Loucy (cell line): Measurements from ENCODE around the gene PARP12.

Experiments
- H2AFZ ChIP-seq: fragments of 200-600 bp; sonication (generic); 2 replicates; pipeline ENCODE4 v1.6.0; 2016; ENCODE audit warnings: antibody characterized with exemption, mild to moderate bottlenecking, low read length, moderate library complexity
- H3F3A ChIP-seq: fragments of 200-600 bp; 2 replicates; pipeline ENCODE4 v1.6.0; 2016; ENCODE audit warnings: antibody characterized with exemption, low read depth, mild to moderate bottlenecking
- H3K27me3 ChIP-seq: fragments of 200-600 bp; sonication (generic); 2 replicates; pipeline ENCODE4 v1.6.1; 2014; ENCODE audit warnings: low read length, mild to moderate bottlenecking; ENCODE audit not compliant: insufficient read depth, poor library complexity, severe bottlenecking
- H3K36me3 ChIP-seq: fragments of 200-600 bp; sonication (generic); 2 replicates; pipeline ENCODE4 v1.6.1; 2016; ENCODE audit warnings: low read length; ENCODE audit not compliant: insufficient read depth
- H3K4me1 ChIP-seq: fragments of 200-600 bp; sonication (generic); 2 replicates; pipeline ENCODE4 v1.5.1; 2014; ENCODE audit warnings: low read length, mild to moderate bottlenecking; ENCODE audit not compliant: insufficient read depth, poor library complexity, severe bottlenecking
- H3K4me2 ChIP-seq: fragments of 200-600 bp; sonication (generic); 2 replicates; pipeline ENCODE4 v1.6.0; 2014; ENCODE audit warnings: antibody characterized with exemption, low read length, low read depth, mild to moderate bottlenecking; ENCODE audit not compliant: poor library complexity, severe bottlenecking
- H3K4me3 ChIP-seq: fragments of 200-600 bp; sonication (generic); 2 replicates; pipeline ENCODE4 v1.5.1; 2014; ENCODE audit warnings: low read length, mild to moderate bottlenecking, mixed read lengths; ENCODE audit not compliant: poor library complexity, severe bottlenecking
- H3K79me2 ChIP-seq: fragments of 200-600 bp; sonication (generic); 2 replicates; pipeline ENCODE4 v1.6.1; 2014; ENCODE audit warnings: low read length; ENCODE audit not compliant: insufficient read depth
- H3K9ac ChIP-seq: fragments of 200-600 bp; sonication (generic); 2 replicates; pipeline ENCODE4 v1.6.0; 2014; ENCODE audit warnings: mild to moderate bottlenecking, low read depth, low read length, moderate library complexity; ENCODE audit not compliant: poor library complexity, severe bottlenecking
- H3K9me2 ChIP-seq: fragments of 200-600 bp; sonication (generic); replicated peaks from 2 replicates; pipeline ENCODE4 v1.6.1; 2016; ENCODE audit warnings: low read depth, low read length, mixed read lengths
- H3K9me3 ChIP-seq: fragments of 200-600 bp; sonication (generic); 2 replicates; pipeline ENCODE4 v1.6.1; 2014; ENCODE audit warnings: mild to moderate bottlenecking, antibody characterized with exemption, low read length, low read depth; ENCODE audit not compliant: insufficient read depth
- H4K20me1 ChIP-seq: fragments of 200-600 bp; sonication (generic); 2 replicates; pipeline ENCODE4 v1.6.0; 2014; ENCODE audit warnings: antibody characterized with exemption, low read length, mild to moderate bottlenecking; ENCODE audit not compliant: insufficient read depth, poor library complexity, severe bottlenecking
- CTCF ChIP-seq: fragments of 200-600 bp; sonication (generic); conservative IDR thresholded peaks from 2 replicates; pipeline ENCODE4 v1.5.1; 2014; ENCODE audit warnings: mild to moderate bottlenecking, antibody characterized with exemption, low read length
- EZH2phosphoT487 ChIP-seq: fragments of 200-600 bp; IDR thresholded peaks from 2 replicates; pipeline ENCODE4 v1.6.1; 2018; ENCODE audit warnings: antibody characterized with exemption, mild to moderate bottlenecking, moderate library complexity, borderline replicate concordance

PARP12 gene

GRCh38 chr7:140045697-140046096, 17.1 kb downstream of the PARP12 start:
- no peak overlapping the region for H3K9ac ChIP-seq
- no peak overlapping the region for H3K4me2 ChIP-seq
- no peak overlapping the region for H3K4me3 ChIP-seq
- H3K9me2 ChIP-seq: no peaks in the 10 kb centered on the region
- peaks cover 38% of the 10 kb centered on the region for H3K36me3 ChIP-seq
- no peak overlapping the region for H2AFZ ChIP-seq
- H4K20me1 ChIP-seq: no peaks in the 10 kb centered on the region
- no peaks in the 10 kb centered on the region for H3K27me3 ChIP-seq
- no peaks in the 10 kb centered on the region for H3K9me3 ChIP-seq
- no peaks in the 10 kb centered on the region for H3F3A ChIP-seq
- no peaks in the 10 kb centered on the region for H3K79me2 ChIP-seq
- H3K4me1 ChIP-seq: no peaks in the 10 kb centered on the region
- TF ChIP-seq EZH2phosphoT487 (no peak), CTCF (no peak)

- Histone ChIP-seq H3K9me3 (no peaks in the 10 kb centered on the region), H3K4me2 (no peak overlapping the region), H3K79me2 (no peaks in the 10 kb centered on the region), H3F3A (no peaks in the 10 kb centered on the region), H3K4me3 (no peak overlapping the region), H2AFZ (no peak overlapping the region), H3K36me3 (peaks cover 51% of the 10 kb centered on the region), H3K9ac (no peak overlapping the region), H4K20me1 (no peaks in the 10 kb centered on the region), H3K27me3 (no peaks in the 10 kb centered on the region), H3K9me2 (no peaks in the 10 kb centered on the region), H3K4me1 (no peaks in the 10 kb centered on the region)
- TF ChIP-seq EZH2phosphoT487 (no peak), CTCF (no peak)
Measured at GRCh38 chr7:140044251-140044650, 18.5 kb downstream of the PARP12 start.

GRCh38 chr7:140042386-140042670, 20.4 kb downstream of the PARP12 start:
- Histone ChIP-seq H2AFZ (no peak overlapping the region), H4K20me1 (no peaks in the 10 kb centered on the region), H3K9me2 (no peaks in the 10 kb centered on the region), H3K79me2 (no peaks in the 10 kb centered on the region), H3K9me3 (no peaks in the 10 kb centered on the region), H3K4me1 (no peaks in the 10 kb centered on the region), H3K36me3 (peaks cover 61% of the 10 kb centered on the region), H3K4me2 (no peak overlapping the region), H3K9ac (no peak overlapping the region), H3K4me3 (no peak overlapping the region), H3F3A (no peaks in the 10 kb centered on the region), H3K27me3 (no peaks in the 10 kb centered on the region)
- TF ChIP-seq CTCF: no peak
- no peak for TF ChIP-seq EZH2phosphoT487
